Effector memory CD8-positive, alpha-beta T cell (primary cell): ENCODE data around the gene ZNF273.
A peak's percentile ranks its signal among the peaks of the same experiment; 100 is the strongest.
"Not testable (repeated sequence)": the region's sequence is repeated elsewhere in the genome, so short reads cannot be mapped to it uniquely, and the experiment has no call there.

Source experiments
- ATAC-seq: fragments of 150-1000 bp; cut with Tn5 transposase; replicated peaks from 2 replicates; pipeline ENCODE4 v1.10.0; 2021; ENCODE audit warnings: mild to moderate bottlenecking, moderate library complexity
- DNase-seq, 3 experiments: peaks; one replicate each; pipeline ENCODE4 v3.0.0; 2021
- H3K27ac Mint-ChIP-seq, 2 donors: one replicate each; pipeline ENCODE4 v1.8.0; 2022; ENCODE audit warnings: mild to moderate bottlenecking in 2 of 2, mixed read lengths in 2 of 2, moderate library complexity in 2 of 2
- H3K27me3 Mint-ChIP-seq, 2 donors: one replicate each; pipeline ENCODE4 v1.8.0; 2022; ENCODE audit warnings: mixed read lengths in 2 of 2
- H3K36me3 Mint-ChIP-seq: one replicate; pipeline ENCODE4 v1.8.0; 2022; ENCODE audit warnings: mild to moderate bottlenecking, moderate library complexity, mixed read lengths; ENCODE audit not compliant: insufficient read depth
- H3K4me1 Mint-ChIP-seq, 2 donors: one replicate each; pipeline ENCODE4 v1.8.0; 2022; ENCODE audit warnings: low read depth in 2 of 2, mixed read lengths in 2 of 2
- H3K4me3 Mint-ChIP-seq, 2 donors: one replicate each; pipeline ENCODE4 v1.8.0; 2022; ENCODE audit warnings: mild to moderate bottlenecking in 2 of 2, mixed read lengths in 2 of 2, moderate library complexity in 2 of 2
- H3K9me3 Mint-ChIP-seq, 2 donors: one replicate each; pipeline ENCODE4 v1.8.0; 2022; ENCODE audit warnings: mixed read lengths in 2 of 2

The ZNF273 gene

GRCh38 chr7:64907641-64908326, 4.7 kb downstream of the ZNF273 start:
- H3K27ac Mint-ChIP-seq = peak overlapping the region in 1 of 2 donors; percentile 47
- H3K27me3 Mint-ChIP-seq = no peaks in the 10 kb centered on the region
- no peak for DNase-seq
- H3K4me1 Mint-ChIP-seq = peaks cover 28 to 45% of the 10 kb centered on the region in 2 donors
- no peak overlapping the region for H3K4me3 Mint-ChIP-seq
- no peak for ATAC-seq
- H3K9me3 Mint-ChIP-seq = no peaks in the 10 kb centered on the region
- H3K36me3 Mint-ChIP-seq = peaks cover 8% of the 10 kb centered on the region

GRCh38 chr7:64908358-64908757, 5.3 kb downstream of the ZNF273 start:
- H3K4me1 Mint-ChIP-seq = peaks cover 28 to 45% of the 10 kb centered on the region in 2 donors
- H3K36me3 Mint-ChIP-seq = peaks cover 4% of the 10 kb centered on the region
- DNase-seq = no peak
- H3K4me3 Mint-ChIP-seq = no peak overlapping the region
- no peaks in the 10 kb centered on the region for H3K9me3 Mint-ChIP-seq
- H3K27me3 Mint-ChIP-seq = no peaks in the 10 kb centered on the region
- H3K27ac Mint-ChIP-seq = peak overlapping the region in 1 of 2 donors; percentile 47
- ATAC-seq = no peak

GRCh38 chr7:64914557-64914956, 11.5 kb downstream of the ZNF273 start:
- H3K4me3 Mint-ChIP-seq = no peak overlapping the region
- ATAC-seq = no peak
- DNase-seq = no peak
- H3K9me3 Mint-ChIP-seq = no peaks in the 10 kb centered on the region
- H3K27ac Mint-ChIP-seq = no peak overlapping the region
- H3K4me1 Mint-ChIP-seq = peaks cover 8 to 12% of the 10 kb centered on the region in 2 donors
- no peaks in the 10 kb centered on the region for H3K27me3 Mint-ChIP-seq
- H3K36me3 Mint-ChIP-seq = peaks cover 22% of the 10 kb centered on the region

- H3K9me3 Mint-ChIP-seq, H3K4me1 Mint-ChIP-seq, ATAC-seq, H3K27ac Mint-ChIP-seq, DNase-seq, H3K27me3 Mint-ChIP-seq, H3K4me3 Mint-ChIP-seq: not testable (repeated sequence)
- H3K36me3 Mint-ChIP-seq = peaks cover 22% of the 10 kb centered on the region
Observed at GRCh38 chr7:64915301-64915700, 12.2 kb downstream of the ZNF273 start.

GRCh38 chr7:64928252-64929187, 25.4 kb downstream of the ZNF273 start:
- not testable (repeated sequence) for H3K27me3 Mint-ChIP-seq, H3K4me3 Mint-ChIP-seq, H3K27ac Mint-ChIP-seq, H3K9me3 Mint-ChIP-seq, ATAC-seq, DNase-seq, H3K4me1 Mint-ChIP-seq
- H3K36me3 Mint-ChIP-seq = peaks cover 28% of the 10 kb centered on the region

- Mint-ChIP-seq H3K27ac (no peak overlapping the region), H3K9me3 (no peaks in the 10 kb centered on the region), H3K4me3 (no peak overlapping the region), H3K27me3 (no peaks in the 10 kb centered on the region), H3K4me1 (no peaks in the 10 kb centered on the region), H3K36me3 (no peaks in the 10 kb centered on the region)
- ATAC-seq (no peak), DNase-seq (no peak)
Observed at GRCh38 chr7:64934478-64934877, 31.4 kb downstream of the ZNF273 start.

- Mint-ChIP-seq H3K4me3 (no peak overlapping the region), H3K27ac (no peak overlapping the region), H3K9me3 (no peaks in the 10 kb centered on the region), H3K36me3 (no peaks in the 10 kb centered on the region), H3K4me1 (no peaks in the 10 kb centered on the region), H3K27me3 (peaks cover 0 to under 1% of the 10 kb centered on the region in 2 donors)
- no peak for DNase-seq
- ATAC-seq = no peak
Observed at GRCh38 chr7:64938540-64938939, 35.5 kb downstream of the ZNF273 start.

GRCh38 chr7:64940021-64940420, 36.9 kb downstream of the ZNF273 start:
- not testable (repeated sequence) for H3K27me3 Mint-ChIP-seq, H3K27ac Mint-ChIP-seq, ATAC-seq, H3K4me3 Mint-ChIP-seq, DNase-seq, H3K4me1 Mint-ChIP-seq, H3K36me3 Mint-ChIP-seq, H3K9me3 Mint-ChIP-seq

- not testable (repeated sequence) for H3K9me3 Mint-ChIP-seq, H3K4me3 Mint-ChIP-seq, ATAC-seq, H3K27ac Mint-ChIP-seq, H3K4me1 Mint-ChIP-seq, DNase-seq, H3K36me3 Mint-ChIP-seq
- peaks cover 48 to 53% of the 10 kb centered on the region in 2 donors for H3K27me3 Mint-ChIP-seq
Observed at GRCh38 chr7:64944667-64945502, 41.8 kb downstream of the ZNF273 start.

- Mint-ChIP-seq H3K9me3 (no peaks in the 10 kb centered on the region), H3K36me3 (no peaks in the 10 kb centered on the region), H3K27ac (no peak overlapping the region), H3K27me3 (peaks cover 53 to 60% of the 10 kb centered on the region in 2 donors), H3K4me1 (peaks cover 0 to 4% of the 10 kb centered on the region in 2 donors), H3K4me3 (no peak overlapping the region)
- no peak for DNase-seq
- ATAC-seq = no peak
Observed at GRCh38 chr7:64945503-64946175, 42.6 kb downstream of the ZNF273 start.

GRCh38 chr7:64946772-64947171, 43.7 kb downstream of the ZNF273 start:
- peaks cover 60 to 64% of the 10 kb centered on the region in 2 donors for H3K27me3 Mint-ChIP-seq
- H3K27ac Mint-ChIP-seq = no peak overlapping the region
- H3K9me3 Mint-ChIP-seq = no peaks in the 10 kb centered on the region
- no peak for DNase-seq
- H3K4me1 Mint-ChIP-seq = peaks cover 0 to 6% of the 10 kb centered on the region in 2 donors
- H3K4me3 Mint-ChIP-seq = no peak overlapping the region
- H3K36me3 Mint-ChIP-seq = no peaks in the 10 kb centered on the region
- ATAC-seq = no peak

- Mint-ChIP-seq H3K27me3 (peaks cover 60 to 64% of the 10 kb centered on the region in 2 donors), H3K4me3 (peak overlapping the region; percentile 51 to 60)
Observed at GRCh38 chr7:64947252-64948000, 44.4 kb downstream of the ZNF273 start.

More at GRCh38 chr7:64947252-64948000, 44.4 kb downstream of the ZNF273 start:
- Mint-ChIP-seq H3K36me3 (no peaks in the 10 kb centered on the region), H3K27ac (no peak overlapping the region), H3K4me1 (peaks cover 0 to 6% of the 10 kb centered on the region in 2 donors), H3K9me3 (no peaks in the 10 kb centered on the region)
- DNase-seq (no peak), ATAC-seq (no peak)
